Measurements from ENCODE around the gene PDXK.

GRCh38 chr21:43792406-43792805, 73.5 kb downstream of the PDXK start:
- TF ChIP-seq EP300 (IDR thresholded peaks at IDR 0.05) (no peak), CTCF (IDR thresholded peaks at IDR 0.05) (no peak), POLR2A (IDR thresholded peaks at IDR 0.05) (no peak)

Measured in tibial nerve (tissue), 4 donors.